Kidney (tissue), 14 donors: ENCODE measurements around the gene DAO. TPM values are rescaled to one million over a fixed set of nuclear protein-coding genes. Genes with fewer than 3 reads are reported as not detected.
A peak's percentile ranks its signal among the peaks of the same experiment; 100 is the strongest.

Experiments used
- DNase-seq, 5 donors: peaks; one replicate each; pipeline ENCODE4 v3.0.0-alpha.2; 2013 to 2020
- FAIRE-seq: peaks from 2 replicates; lab custom pipeline; 2012; peaks lifted over from hg19 to GRCh38; lab: Jason Lieb, UNC
- H3K27ac ChIP-seq, 2 donors: one replicate each; pipeline ENCODE4 v1.7.0; 2013; ENCODE audit warnings: low read depth in 2 of 2, low read length in 2 of 2, inconsistent platforms in 1 of 2
- H3K27me3 ChIP-seq: one replicate; pipeline ENCODE4 v1.7.1; 2013; ENCODE audit warnings: low read length, inconsistent platforms; ENCODE audit not compliant: control insufficient read depth, insufficient read depth
- H3K36me3 ChIP-seq, 3 donors: one replicate each; pipeline versions ENCODE4 v1.7.0 to v1.7.1; 2013; ENCODE audit warnings: low read length in 3 of 3, control low read depth in 1 of 3, inconsistent platforms in 1 of 3; ENCODE audit not compliant: insufficient read depth in 3 of 3, control insufficient read depth in 2 of 3
- H3K4me1 ChIP-seq, 3 donors: one replicate each; pipeline versions ENCODE4 v1.7.0 to v1.7.1; 2013; ENCODE audit warnings: low read length in 3 of 3, inconsistent platforms in 1 of 3, low read depth in 1 of 3; ENCODE audit not compliant: control insufficient read depth in 2 of 3, insufficient read depth in 2 of 3
- H3K4me3 ChIP-seq, 3 donors: one replicate each; pipeline versions ENCODE4 v1.7.0 to v1.8.1; 2013; ENCODE audit warnings: low read length in 3 of 3, control low read depth in 1 of 3, inconsistent platforms in 1 of 3
- H3K9ac ChIP-seq, 3 donors: one replicate each; pipeline versions ENCODE4 v1.7.0 to v1.7.1; 2013; ENCODE audit warnings: low read length in 3 of 3, control low read depth in 1 of 3, inconsistent platforms in 1 of 3
- H3K9me3 ChIP-seq, 3 donors: one replicate each; pipeline versions ENCODE4 v1.7.0 to v1.7.1; 2013; ENCODE audit warnings: low read length in 3 of 3, control low read depth in 1 of 3, inconsistent platforms in 1 of 3; ENCODE audit not compliant: control insufficient read depth in 2 of 3, insufficient read depth in 1 of 3
- intact Hi-C: fragments of 100-400 bp; cut with DNase I; formaldehyde crosslinking; loops from one replicate; pipeline ENCODE4 v1.11.1; 2022
- polyA plus RNA-seq: library from polyadenylated mRNA; stranded (reverse); fragments of 350-450 nt; fragmentation: Illumina TruSeq; extraction: RNeasy Lipid Tissue Mini Kit (QIAGEN cat#74804); gene quantifications from one replicate; pipeline ENCODE4 v1.2.3, GENCODE V29; 2014; ENCODE audit warnings: low read depth, low replicate concordance; ENCODE audit not compliant: insufficient read depth
- total RNA-seq: library from RNA; stranded (reverse); fragmentation: NEBNext Ultra II Directional; extraction: Animal tissue kit (Norgen Biotek cat#: 25700); gene quantifications from one replicate; pipeline ENCODE4 v1.2.1, GENCODE V29; 2021
- TF ChIP-seq, protein P1 (sequence below): IDR thresholded peaks from 3 replicates; pipeline ENCODE4 v1.5.1; 2012; ENCODE audit warnings: mild to moderate bottlenecking, moderate library complexity, borderline replicate concordance; ENCODE audit not compliant: insufficient read depth; ENCODE audit errors: extremely low read depth
- donor health status: control.
- donor health status: control.
- donor health status: control.
- donor health status: control.
- donor health status: control.
- donor health status: DM: yes; HTN: yes; CAD: no.
- donor health status: Normal renal cell carcinoma (clear cell type).

DAO gene
- total and polyA plus RNA-seq, 2 donors from 2014 or later, result 0.41 to 50.4 TPM

DNA sequence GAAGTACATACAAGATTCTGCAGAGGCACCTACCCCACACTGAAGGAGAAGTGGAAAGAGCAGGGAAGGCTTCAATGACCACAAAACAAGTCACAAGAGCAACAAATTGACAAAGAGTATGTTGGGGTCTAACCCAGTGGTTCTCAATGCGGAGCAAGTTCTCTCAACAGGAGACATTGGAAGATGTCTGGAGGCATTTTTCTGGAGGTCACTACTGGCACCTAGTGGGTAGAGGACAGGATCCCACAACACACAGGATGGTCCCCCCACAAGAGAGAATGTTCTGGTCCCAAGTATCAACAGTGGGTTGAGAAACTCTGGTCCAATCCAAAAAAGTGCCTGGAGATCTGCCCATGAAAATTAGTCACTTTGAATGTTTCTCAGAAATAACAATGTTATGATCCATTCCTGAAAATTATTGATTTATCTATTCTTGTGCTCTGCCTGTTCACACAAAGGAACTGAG, 25.9 kb upstream of the DAO start:
- DNase-seq (no peak), FAIRE-seq (no peak)
- Histone ChIP-seq H3K27me3 (no peaks in the 10 kb centered on the region), H3K27ac (peak overlapping the region; percentile 87 to 88), H3K9ac (peak overlapping the region in 1 of 3 donors; percentile 59), H3K9me3 (no peaks in the 10 kb centered on the region), H3K4me3 (peak overlapping the region in 1 of 3 donors; percentile 9), H3K36me3 (peaks cover 0 to 8% (median 0%) of the 10 kb centered on the region in 3 donors), H3K4me1 (peaks cover 0 to 34% (median 32%) of the 10 kb centered on the region in 3 donors)
- intact Hi-C loops, result no loop called here
- TF ChIP-seq, protein P1, sequence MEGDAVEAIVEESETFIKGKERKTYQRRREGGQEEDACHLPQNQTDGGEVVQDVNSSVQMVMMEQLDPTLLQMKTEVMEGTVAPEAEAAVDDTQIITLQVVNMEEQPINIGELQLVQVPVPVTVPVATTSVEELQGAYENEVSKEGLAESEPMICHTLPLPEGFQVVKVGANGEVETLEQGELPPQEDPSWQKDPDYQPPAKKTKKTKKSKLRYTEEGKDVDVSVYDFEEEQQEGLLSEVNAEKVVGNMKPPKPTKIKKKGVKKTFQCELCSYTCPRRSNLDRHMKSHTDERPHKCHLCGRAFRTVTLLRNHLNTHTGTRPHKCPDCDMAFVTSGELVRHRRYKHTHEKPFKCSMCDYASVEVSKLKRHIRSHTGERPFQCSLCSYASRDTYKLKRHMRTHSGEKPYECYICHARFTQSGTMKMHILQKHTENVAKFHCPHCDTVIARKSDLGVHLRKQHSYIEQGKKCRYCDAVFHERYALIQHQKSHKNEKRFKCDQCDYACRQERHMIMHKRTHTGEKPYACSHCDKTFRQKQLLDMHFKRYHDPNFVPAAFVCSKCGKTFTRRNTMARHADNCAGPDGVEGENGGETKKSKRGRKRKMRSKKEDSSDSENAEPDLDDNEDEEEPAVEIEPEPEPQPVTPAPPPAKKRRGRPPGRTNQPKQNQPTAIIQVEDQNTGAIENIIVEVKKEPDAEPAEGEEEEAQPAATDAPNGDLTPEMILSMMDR, result peak; percentile 14

DNA sequence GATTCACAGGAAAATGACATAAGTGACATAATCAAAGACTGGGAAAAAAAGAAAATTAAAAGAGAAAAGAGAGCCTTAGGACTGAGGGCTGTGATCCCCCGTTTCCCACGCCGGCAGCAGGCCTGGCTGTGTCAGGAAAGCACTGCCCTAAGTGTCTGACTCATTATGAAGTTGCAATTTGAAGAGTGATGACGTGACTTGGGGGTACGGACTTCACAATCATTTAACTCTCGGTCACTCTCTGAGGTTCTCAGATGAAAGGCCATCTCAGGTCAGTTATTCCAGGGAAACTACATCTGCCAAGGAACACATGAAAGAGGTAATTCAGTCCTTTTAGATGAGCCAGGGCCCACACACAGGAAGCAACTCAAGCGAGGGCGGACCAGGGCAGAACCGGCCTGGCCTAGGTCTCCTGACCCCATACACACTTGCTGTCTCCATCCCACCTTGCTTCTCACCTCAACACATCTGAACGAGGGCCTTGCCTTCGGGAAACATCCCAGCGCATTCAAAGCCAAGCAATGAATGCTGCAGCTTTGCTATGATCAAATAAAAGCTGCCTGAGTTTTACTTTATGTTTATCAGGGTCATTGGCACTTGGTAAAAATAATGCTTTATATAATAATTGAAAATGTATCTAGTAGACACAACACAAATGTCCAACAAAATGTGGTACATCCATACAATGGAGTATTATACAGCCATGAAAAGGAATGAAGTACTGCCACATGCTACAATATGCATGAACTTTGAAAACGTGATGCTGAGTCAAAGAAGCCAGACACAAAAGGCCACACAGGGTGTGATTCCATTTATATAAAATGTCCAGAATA, 25.2 kb upstream of the DAO start:
- H3K27me3 ChIP-seq, result no peaks in the 10 kb centered on the region
- FAIRE-seq (no peak), DNase-seq (peak in 1 of 5 donors; percentile 80)
- H3K4me1 ChIP-seq, result peaks cover 0 to 36% (median 32%) of the 10 kb centered on the region in 3 donors
- no peaks in the 10 kb centered on the region for H3K9me3 ChIP-seq
- peaks cover 0 to 8% (median 0%) of the 10 kb centered on the region in 3 donors for H3K36me3 ChIP-seq
- TF ChIP-seq, protein P1, result no peak
- peak overlapping the region in 2 of 3 donors; percentile 54 to 59 for H3K9ac ChIP-seq
- peak overlapping the region in 2 of 3 donors; percentile 9 to 10 for H3K4me3 ChIP-seq
- intact Hi-C loops, result no loop called here
- H3K27ac ChIP-seq, result peak overlapping the region; percentile 87 to 88

DNA sequence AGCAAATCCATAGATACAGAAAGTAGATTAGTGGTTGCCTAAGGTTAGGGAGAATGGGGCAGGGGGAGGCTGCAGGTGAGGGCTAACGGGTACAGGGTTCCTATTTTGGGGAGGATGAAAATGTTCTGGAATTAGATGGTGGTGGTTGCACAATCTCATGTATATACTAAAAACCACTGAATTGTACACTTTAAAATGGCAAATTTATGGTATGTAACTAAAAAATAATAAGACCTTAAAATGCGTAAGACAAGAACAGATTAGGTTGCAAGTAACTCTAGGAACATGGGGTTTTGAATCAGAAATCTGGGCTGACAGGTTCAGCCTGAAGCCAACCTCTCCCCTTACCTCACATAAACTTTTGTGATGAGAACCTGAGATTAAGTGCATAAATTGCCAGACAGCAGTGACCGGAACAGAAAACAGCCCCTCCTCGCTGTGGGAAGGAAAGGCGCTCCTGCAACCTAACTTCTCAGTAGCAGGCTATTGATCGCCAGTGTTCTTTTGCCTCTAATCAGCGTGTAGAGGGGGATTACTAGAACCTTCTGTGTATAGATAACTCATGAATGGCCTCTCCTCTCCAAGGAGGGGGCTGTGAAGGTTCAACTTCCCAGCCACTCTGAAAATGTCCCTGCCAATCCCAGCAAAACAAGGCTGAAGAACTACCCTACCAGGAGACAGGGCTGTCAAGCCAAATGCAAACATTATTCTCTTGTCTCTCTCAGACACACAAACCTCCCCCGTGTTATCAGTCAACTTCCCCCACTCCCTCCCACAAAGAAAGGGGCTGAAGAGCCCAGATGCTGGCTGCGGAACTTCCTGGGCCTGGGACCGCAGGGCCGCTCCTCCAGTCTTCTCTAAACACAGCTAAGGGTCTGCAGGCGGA, 24.4 kb upstream of the DAO start:
- H3K9me3 ChIP-seq, result no peaks in the 10 kb centered on the region
- intact Hi-C loops, result no loop called here
- no peak for FAIRE-seq

More for the DNA sequence above, 24.4 kb upstream of the DAO start:
- Histone ChIP-seq H3K9ac (peak overlapping the region in 1 of 3 donors; percentile 100), H3K4me1 (peaks cover 0 to 36% (median 32%) of the 10 kb centered on the region in 3 donors), H3K36me3 (peaks cover 0 to 8% (median 0%) of the 10 kb centered on the region in 3 donors), H3K27me3 (no peaks in the 10 kb centered on the region), H3K27ac (peak overlapping the region; percentile 87 to 98), H3K4me3 (peak overlapping the region in 1 of 3 donors; percentile 100)
- TF ChIP-seq, protein P1, result no peak
- peak in 3 of 5 donors; percentile 52 to 63 (median 56) for DNase-seq
